Stimulated activated CD4-positive, alpha-beta T cell treated with anti-CD3 and anti-CD28 coated beads, Interleukin-12 subunit alpha, Interleukin-12 subunit beta, amount 100 ng/mL, for 48 hours (primary cell): ENCODE data around the gene CREB5.
"Not testable (repeated sequence)": the region's sequence is repeated elsewhere in the genome, so short reads cannot be mapped to it uniquely, and the experiment has no call there.

Source experiments
- DNase-seq, 3 donors: peaks; one replicate each; pipeline ENCODE4 v3.0.0-alpha.2; 2020; ENCODE audit warnings: low read depth in 2 of 3, low spot score in 1 of 3

CREB5 gene

DNA sequence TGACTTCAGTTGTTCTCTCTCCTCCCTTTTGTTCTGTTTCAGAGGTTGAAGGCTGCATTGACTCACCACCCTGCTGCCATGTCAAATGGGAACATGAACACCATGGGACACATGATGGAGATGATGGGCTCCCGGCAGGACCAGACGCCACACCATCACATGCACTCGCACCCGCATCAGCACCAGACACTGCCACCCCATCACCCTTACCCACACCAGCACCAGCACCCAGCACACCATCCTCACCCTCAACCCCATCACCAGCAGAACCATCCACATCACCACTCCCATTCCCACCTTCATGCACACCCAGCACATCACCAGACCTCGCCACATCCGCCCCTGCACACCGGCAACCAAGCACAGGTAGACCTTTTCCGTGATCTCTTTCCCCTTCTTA is 391.8 kb downstream of the CREB5 start:
- DNase-seq, result no peak

DNA sequence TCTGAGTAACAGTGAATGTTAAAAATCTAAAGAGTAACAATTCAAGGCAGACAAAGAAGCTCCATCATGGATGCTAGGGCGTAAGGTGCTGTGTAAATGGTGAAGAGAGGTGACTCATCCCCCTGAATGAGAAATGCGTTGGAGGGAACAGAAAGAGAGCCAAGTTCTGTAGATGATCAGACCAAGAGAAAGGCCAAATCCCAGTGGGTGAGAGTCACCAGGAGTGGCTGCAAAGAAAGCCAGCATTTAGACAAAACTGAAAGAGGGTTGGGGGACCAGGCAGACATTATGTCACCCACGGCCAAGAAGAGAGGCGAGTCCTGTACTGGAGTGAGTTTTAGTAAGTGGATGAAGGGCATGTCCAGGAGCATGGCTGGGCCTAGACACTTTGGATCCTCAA is 392.7 kb downstream of the CREB5 start:
- DNase-seq, result no peak

DNA sequence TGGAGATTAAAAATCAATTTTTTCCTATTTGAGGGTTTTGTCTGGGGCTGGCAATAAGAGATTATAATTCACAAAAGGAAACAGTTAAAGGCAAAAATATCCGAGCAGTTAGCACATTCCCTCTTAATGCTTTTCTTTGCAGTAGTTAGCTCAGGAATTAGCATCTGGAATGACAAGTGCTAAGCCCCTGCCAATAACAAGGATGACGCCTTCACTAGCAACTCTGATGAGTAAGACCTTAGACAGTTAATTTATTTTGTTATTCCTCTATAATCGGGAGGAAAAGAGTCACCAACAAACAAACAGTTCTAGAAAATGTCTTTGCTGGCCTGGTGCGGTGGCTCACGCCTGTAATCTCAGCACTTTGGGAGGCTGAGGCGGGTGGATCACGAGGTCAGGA is 394.5 kb downstream of the CREB5 start:
- no peak for DNase-seq

DNA sequence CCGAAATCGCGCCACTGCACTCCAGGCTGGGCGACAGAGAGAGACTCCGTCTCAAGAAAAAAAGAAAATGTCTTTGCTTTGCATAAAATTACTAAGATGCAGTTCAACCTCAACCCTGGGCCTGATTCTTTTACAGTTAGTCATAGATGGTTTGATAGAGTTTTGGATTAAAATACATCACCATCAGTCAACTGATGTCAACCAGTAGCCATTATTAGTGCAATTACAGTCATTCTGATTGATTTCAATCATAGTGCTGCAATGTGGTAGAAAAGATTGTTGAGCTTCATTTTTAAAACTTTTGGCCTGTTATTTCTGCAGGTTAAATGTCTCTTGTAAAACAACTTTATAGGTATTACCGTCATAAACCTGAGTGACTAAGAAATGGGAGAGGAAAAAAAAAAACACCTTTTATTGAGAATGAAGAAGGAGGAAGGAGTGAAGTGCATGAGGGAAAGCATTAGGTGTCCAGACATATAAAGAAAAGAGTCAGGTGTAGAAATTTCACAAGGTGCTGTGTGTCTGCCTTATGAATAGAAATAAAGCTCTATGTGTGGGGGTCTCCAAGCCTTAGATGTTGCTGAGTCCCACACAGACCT is 395.2 kb downstream of the CREB5 start:
- DNase-seq, result no peak

DNA sequence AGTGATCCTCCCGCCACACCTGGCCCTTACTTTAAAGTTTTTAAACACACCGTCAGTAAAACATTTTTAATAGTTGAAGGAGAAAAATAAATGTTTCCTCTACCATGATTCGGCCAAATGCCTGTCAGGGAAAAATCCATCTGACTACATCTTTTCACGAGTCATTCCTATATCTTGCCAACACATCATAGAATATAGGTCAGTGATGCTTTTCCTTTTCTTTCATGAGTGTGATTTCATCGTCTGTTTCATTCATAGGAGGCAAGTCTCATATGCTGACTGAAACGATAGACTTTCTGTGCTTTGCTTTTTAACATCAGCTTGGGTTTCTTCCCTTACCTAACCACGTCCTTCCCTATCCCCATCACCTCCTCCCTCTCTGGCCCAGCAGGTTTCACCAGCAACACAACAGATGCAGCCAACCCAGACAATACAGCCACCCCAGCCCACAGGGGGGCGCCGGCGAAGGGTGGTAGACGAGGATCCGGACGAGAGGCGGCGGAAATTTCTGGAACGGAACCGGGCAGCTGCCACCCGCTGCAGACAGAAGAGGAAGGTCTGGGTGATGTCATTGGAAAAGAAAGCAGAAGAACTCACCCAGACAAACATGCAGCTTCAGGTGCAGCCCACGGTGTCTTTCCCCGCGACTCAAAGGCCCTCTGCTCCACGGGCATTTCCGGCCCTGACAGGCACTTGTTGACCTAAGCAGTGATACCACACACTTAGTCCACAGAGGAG is 396.6 kb downstream of the CREB5 start:
- no peak for DNase-seq

DNA sequence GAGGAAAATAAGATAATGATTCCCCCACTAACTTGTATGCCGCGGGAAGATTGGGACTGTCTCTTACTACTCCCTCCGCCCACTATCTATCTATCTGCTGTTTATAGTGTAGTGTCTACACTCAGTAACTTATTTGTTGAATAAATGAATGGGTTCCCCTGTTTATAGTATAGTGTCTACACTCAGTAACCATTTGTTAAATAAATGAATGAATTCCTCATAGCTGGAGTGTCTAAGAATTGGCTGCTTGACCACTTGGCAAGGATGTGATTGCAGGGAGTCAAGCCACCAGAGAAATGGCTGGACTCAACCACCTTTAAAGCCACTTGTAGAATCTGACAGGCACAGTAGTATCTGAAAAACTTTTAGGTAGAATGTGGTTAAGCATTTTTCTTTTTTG is 398.7 kb downstream of the CREB5 start:
- no peak for DNase-seq

DNA sequence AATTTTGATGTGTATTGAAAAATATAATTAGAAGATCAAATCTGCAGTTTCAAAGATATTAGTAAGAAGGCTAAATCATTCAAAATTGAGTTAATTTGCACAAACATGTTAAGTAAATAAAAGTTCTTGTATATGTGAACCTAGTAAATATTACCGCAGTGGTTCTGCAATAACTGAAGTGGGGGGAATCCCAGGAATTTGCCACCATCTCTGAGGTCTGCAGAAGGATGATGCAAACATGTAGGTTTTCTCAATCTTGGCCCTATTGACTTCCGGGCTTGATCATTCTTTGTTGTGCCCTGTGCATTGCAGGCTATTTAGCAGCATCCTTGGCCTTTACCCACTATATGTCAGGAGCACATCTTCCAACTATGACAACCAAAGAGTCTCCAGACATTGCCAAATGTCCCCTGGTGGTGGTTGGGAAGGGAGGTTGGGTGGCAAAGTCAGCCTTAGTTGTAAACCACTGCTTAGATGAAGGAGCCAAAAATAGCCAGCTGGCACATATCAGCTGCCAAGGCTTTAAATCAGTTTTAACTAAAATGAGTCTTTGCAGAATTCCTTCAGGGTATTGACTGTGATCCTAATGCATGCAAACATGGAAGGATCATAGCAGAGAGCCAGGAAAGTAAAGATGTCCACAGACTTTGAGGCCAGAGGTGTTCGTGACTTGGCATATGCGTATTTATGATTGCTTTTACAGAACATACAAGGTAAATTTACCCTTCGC is 399.5 kb downstream of the CREB5 start:
- DNase-seq, result no peak

DNA sequence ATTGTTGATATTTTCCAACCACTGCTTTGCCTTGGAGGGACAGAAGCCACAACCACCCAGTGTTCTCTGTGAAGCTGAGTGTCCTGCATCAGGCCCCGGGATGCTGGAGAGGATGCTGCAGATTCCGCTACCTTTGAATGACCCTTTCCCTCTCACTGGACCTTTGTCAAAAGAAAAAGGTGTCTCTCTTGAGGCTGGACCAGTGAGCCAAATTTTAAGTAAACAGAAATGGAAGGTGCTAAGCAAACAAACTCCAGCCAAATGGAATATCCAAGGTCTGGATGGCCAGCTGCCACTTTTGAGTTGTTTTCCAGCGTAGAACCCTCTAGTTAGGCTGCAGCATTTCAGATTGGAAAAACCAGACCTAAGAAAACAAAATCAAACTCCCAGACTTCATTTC is 400.3 kb downstream of the CREB5 start:
- DNase-seq, result no peak

DNA sequence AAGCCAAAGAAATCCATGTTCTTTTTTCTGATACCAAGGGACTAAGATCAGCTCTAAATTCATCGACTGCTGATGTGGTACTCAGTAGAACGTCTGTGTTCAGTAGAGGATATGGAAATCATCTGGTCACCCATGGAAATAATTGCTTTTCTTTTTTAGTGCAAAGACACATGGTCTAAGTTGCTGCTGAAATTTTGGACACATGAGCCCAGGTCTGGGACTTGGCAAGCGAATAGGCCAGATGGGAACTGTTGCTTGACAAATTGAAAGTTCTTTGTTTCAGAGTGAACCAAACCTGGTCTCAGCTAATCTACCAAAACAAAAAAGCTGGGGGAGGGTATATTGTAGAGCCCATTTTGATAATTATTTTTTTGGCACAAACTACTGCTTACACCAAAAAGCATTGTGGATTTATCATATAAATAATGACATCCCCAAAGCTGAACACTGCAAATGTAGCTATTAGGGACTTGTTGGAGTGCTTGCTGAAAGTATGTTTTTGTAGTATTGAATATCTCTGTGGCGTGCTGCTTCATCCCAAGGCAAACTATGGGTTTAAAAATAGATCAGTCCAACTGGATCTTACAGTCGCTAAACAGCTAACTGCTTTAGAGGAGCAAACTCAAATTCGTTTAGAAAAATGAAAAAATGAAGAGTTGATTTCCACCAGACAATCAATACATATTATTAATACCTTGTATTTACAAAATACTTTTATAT is 401.1 kb downstream of the CREB5 start:
- DNase-seq, result no peak

DNA sequence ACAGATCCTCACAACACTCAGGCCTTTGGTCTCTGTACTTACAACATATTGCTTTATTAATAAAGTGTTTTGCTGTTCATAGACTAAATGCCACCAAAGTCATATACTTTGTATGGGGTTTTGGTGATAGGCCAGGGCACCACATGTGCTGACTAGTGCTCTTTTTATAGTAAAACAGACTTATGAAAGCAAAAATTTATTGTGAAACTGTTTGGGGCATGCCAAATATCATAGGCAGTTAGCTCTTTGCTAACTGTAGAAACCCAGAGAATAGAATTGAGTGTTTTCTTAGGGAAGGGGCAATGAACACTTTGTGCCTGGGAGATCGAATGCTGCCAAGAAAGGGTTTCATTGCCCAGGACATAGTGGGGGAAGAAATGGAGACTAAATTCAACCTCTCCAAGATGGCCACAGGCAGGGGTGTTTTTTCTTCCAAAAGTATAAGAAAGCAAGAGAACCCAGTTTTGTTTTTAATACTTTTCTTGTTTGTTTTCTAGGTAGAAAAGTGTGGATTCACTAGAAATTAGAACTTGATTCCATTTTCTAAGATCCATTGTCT is 403.1 kb downstream of the CREB5 start:
- DNase-seq, result no peak

DNA sequence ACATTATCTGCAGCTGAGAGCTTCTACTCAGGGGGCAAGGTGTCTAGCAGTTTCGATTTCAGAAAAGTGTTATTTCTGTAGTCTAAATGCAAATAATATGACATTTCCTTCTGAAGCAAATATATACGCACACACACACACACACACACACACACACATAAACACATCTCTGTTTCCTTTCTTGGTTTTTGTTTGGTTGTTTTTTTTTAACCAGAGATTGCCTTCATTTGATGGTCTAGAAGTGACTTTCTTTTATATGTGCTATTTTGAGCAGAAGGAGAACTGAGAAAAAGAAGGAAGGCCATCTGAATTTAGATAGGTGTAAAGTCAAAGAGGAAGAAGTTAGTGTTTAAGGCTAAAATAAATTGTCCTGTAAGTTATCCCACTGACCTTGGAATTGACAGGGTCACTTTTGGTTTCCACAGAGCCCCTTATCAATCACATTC is 403.6 kb downstream of the CREB5 start:
- no peak for DNase-seq

DNA sequence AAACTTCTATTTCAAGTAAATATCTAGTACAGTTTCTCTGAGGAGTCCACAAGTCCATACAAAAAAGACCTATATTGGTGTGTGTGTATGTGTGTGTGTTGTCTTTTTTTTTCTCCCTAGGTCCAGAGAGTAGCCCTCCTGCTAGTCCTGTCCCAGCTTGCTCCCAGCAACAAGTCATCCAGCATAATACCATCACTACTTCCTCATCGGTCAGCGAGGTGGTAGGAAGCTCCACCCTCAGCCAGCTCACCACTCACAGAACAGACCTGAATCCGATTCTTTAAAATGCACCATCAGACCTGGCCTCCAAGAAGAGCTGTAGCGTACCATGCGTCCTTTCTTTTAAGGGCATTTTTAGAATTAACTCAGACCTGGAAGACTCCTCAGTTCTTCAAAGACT is 406.7 kb downstream of the CREB5 start:
- no peak for DNase-seq

DNA sequence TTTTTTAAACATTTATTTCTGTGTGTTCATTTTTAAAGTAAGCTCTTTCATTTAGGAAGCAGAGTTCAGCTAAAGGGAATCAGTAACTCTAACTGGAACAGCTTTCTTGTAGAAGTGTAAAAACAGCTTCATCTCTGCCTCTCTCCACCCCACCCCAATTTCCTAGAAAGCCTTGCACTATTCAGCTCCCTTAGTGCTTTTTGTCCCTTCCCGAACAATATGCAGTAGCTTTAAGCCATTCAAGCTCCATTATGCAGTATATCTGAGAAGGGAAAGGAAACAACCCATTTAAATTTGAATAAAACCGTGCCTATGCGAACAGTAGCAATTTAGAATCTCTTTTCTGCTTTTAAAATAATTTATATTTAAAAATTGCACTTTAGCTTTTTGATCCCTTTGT is 411.3 kb downstream of the CREB5 start:
- DNase-seq, result no peak

DNA sequence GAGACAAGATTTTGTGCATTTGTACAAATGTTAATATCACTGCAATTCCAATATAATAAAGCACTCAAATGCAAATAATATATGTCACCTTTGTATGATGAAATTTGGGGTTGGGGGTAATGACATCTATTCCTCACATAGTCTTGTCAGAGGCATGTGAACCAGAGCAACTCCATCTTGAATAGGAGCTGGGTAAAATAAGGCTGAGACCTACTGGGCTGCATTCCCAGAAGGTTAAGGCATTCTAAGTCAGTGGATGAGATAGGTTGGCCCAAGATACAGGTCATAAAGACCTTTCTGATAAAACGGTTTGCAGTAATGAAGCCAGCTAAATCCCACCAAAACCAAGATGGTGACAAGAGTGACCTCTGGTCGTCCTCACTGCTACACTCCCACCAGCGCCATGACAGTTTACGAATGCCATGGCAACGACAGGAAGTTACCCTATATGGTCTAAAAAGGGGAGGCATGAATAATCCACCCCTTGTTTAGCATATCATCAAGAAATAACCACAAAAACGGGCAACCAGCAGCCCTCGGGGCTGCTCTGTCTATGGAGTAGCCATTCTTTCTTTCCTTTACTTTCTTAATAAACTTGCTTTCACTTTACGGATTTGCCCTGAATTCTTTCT is 413.6 kb downstream of the CREB5 start:
- DNase-seq, result not testable (repeated sequence)

DNA sequence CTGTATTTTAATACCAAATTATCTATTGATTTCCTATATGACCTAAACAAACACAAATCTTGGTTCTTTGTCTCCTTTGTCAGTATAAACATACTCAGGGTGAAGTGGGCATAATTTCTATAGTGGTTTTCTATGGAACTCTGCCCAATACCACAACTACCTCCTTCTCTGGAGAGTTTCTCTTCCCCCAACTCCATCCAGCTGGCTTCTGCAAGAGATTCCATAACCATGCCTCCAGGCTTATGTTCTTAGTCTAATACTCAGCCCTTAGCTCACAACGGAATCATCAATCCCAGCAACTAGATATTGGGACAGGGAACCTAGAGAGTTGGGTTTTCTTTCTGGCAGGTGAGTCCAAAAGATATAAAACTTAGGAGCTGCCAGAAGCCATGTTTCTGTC is 418.5 kb downstream of the CREB5 start:
- DNase-seq, result no peak

DNA sequence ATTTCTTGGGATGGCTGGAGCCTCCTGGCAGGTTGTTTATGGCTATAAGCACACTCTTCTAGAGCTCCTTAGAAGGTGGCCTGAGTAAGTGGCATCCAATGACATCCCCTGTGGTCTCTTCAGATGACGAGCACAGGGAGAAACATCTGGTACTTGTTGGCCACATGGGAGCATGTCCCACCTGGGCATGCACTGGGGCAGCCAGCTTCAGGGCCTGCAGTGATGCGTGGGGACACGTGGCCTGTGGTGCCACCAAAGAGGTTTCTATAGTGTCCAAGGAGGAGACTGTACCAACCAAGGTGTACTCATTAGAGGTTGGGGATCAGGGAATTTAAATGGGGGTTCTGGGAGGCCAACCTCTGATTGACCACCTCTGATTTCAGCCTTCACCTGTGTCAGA is 420.4 kb downstream of the CREB5 start:
- DNase-seq, result no peak

DNA sequence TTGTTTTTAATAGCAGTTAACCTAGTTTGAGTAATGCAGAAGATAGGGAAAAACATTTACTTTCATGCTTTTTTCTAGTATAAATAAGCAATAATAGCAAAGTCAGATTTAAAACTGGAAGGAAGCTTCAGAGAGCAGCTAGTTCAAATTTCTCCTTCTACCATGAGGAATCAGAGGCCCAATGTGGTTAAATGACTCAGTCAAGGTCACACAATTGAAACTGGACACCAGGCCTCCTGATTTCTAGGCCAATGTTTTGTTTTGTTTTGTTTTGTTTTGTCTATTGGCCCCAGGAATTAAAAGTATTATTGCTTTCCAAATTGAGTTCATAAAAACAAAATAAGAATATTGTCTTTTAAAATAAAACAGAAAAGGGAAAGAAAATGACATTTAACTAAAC is 423.5 kb downstream of the CREB5 start:
- DNase-seq, result no peak

DNA sequence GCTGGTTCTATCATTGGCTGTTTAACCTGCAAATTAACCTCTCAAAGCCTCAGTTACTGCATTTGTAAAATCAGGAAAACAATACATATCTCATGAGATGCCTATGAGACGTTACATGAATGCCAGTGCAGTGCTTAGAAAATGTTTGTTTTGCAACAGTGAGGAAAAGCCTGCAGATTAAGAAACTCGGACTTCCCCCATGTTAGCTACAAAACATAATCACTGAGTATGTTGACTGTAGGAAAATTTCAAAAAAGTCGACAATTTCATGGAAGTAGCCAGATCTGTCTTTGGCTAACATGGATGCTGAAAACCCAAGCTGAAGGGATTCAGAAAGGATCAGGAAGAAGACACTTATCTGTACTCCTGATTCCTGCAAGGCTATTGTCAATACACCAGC is 424.4 kb downstream of the CREB5 start:
- DNase-seq, result no peak

DNA sequence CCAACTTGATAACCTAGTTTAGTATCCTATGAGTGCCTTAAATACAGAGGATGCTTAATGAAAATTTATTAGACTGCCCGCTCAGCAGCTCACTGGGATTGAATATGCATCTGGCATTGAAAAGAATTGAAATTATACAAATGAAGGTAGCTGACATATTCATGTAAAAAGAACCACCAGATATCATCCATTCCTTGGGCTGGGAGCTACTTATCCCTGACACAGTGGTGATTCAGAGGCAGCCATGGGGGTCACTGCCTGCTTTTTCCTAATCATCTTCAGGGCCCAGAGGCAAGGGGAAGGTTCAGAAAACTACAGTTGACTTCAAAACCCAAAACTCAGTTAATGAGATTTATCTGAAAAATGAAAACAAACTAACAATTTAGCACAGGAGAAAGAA is 424.9 kb downstream of the CREB5 start:
- no peak for DNase-seq

DNA sequence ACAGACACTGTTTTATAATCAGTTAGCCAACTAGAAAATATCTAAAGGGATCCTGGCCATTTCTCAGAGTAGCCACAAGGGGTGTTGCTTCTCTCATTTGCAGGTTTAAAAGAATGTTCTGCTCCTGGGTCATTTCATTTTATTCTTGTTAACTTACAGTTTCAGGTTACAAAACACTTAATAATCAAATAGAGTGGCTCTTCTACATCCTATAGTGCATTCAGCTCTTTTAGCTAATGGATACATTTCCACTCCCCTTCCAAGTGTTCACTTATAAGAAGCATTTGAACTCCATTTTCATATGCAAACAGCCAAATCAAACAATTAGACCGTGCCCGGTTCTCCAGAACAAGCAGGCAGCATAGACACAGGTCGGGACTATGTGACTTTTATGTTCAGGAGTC is 428.3 kb downstream of the CREB5 start:
- DNase-seq, result no peak

DNA sequence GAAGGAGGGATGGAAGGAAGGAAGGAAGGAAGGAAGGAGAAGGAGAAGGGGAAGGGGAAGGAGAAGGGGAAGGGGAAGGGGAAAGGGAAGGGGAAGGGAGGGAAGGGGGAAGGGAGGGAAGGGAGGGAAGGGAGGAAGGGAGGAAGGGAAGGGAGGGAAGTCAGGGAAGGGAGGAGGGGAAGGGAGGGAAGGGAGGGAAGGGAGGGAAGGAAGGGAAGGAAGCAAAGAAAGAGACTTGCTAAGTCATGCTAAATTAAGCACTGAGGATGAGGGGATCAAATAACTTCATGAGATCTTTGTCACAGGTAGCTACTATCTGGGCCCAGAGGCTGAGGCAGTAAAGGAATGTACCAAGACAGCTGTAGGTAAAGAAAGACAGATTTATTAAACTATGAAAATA is 429.4 kb downstream of the CREB5 start:
- no peak for DNase-seq
